C1 segment of cervical spinal cord (tissue), 14 donors: ENCODE data around the gene RGS9.
"Not testable (repeated sequence)": the region's sequence is repeated elsewhere in the genome, so short reads cannot be mapped to it uniquely, and the experiment has no call there.

ENCODE experiments used
- DNase-seq, 14 donors: peaks; one replicate each; lab custom pipeline; 2025; lab: John Stamatoyannopoulos, UW

The RGS9 gene

DNA sequence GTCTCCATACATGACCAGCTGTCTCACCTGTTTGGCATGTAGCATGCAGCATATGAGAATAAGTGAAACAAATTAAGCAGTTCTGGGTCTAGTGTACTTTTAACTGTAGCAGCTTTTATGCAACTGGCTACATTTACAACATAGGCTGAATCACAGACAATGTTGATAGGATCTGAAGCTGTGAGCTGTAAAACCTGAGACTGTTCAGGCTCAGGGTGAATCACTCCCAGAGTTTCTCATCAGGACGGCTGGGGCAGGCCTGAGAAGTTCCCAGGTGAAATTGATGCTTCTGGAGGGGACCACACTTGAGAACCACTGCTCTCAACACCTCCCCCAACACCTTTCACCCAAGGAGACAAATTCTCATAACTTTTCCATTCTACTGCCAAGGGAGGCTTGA, 70.3 kb downstream of the RGS9 start:
- DNase-seq = not testable (repeated sequence)

DNA sequence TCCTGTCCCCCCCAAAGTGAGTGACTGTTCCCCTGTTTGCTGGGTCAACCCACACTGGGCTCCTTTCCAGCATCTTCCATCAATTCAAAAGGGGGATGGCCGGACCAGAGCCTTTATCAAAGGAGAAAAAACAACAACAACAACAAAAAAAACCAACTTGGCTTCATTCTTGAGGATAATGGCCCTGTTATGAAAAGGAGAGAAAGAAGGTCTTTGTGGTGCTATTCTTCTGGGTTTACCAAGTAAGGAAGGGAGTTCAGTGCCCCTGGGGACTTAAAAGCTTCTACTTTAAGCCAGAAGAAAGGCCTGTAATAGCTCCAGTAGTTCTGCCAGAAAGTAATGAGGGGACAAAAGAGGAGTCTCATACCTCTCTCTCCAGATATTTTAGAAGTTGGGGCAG, 71.5 kb downstream of the RGS9 start:
- DNase-seq = peak in 1 of 14 donors; percentile 6

DNA sequence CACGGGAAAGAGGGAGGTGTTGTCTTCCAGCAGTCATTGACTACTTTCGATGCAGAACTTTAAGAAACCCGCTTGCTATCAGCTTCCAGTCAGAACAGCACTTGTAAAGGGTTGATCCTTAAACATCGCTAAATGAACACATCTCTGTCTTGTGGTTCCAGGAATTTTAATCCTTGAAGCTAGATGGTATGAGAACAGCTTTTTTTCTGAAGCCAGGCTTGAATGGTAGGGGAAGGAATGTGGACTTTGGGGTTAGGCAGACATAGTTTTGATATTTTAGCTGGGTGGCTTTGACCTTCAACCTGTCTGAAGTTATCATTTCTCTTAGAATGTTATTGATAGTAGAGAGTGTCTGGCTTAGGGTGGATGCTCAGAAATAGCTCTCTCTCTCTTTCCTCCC, 81.1 kb downstream of the RGS9 start:
- DNase-seq = no peak

DNA sequence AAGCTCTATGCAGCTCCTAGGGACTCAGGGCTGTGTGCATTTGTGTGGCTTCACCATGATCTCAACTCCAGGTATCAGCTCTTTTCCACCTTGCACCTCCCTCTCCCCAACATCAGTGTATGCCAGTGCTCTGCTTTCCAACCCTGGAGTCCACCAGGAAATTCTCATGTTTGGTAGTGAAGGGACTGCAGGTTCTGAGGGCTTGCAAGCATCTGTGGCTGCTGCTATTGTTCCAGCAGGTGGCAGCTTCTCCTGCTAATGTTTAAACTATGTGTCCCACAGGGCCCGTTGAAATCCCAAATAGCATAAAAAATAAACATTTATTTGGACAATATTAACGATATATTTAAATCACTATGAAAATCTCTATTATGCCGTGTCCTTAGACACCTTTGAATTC, 82.0 kb downstream of the RGS9 start:
- no peak for DNase-seq

DNA sequence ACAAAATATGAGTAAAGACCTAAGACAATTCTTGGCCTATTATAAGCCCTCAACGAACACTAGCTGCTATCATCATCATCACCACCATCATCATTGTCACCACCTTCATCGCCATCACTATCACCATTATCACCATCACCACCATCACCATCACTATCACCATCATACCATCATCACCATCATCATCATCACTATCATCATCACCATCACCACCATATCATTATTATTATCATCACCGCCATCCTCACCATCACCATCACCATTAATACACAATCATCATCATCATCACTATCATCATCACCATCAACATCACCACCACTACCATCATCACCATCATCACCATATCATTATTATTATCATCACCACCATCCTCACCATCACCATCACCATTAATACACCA, 82.5 kb downstream of the RGS9 start:
- DNase-seq = no peak

DNA sequence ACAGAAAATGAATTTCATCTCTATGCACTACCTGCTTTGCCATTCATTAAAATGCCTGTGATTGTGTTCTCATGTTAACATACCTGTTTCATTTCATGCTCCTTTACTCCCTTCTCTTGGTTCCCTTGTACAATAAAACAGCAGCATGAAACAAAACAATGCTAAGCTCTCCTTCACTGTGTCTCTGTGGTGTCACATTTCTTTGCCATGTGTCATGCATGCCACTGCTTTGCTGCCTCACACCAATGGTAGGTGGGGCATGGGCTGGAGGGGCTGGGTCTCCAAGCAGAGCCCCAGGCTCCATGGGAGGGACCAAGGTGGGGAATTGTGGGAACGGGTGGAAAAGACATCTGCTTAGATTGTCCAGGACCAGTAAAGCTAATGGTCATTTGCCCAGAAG, 83.6 kb downstream of the RGS9 start:
- no peak for DNase-seq

DNA sequence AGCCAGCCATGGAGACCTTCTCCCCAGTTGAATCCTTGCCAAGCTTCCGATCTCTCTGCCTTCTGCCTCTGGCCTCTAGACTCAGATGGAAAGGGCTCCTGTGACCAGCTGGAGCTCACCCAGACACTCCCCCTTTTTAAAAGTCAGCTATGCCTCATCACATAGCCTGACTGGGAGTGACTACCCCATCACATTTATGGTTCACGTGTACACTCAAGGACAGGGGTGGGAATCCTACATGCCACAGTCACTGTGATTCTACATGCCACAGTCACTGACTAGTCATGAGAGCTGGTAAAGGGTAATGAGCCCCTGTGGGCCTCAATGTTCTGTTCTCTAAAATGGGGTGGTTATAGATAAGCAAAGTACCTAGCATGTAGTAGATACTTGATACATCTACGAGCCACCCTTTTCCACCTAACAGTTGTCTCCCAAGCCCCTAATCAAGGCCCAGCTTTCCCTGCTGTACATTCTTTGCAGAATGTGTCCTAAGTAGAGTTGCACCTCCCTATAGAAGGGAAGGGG, 85.1 kb downstream of the RGS9 start:
- DNase-seq = no peak

DNA sequence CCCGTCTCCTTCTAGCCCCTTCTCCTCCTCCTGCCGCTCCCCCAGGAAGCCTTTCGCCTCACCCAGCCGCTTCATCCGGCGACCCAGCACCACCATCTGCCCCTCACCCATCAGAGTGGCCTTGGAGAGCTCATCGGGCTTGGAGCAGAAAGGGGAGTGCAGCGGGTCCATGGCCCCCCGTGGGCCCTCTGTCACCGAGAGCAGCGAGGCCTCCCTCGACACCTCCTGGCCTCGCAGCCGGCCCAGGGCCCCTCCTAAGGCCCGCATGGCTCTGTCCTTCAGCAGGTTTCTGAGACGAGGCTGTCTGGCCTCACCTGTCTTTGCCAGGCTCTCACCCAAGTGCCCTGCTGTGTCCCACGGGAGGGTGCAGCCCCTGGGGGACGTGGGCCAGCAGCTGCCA, 87.9 kb downstream of the RGS9 start:
- no peak for DNase-seq

DNA sequence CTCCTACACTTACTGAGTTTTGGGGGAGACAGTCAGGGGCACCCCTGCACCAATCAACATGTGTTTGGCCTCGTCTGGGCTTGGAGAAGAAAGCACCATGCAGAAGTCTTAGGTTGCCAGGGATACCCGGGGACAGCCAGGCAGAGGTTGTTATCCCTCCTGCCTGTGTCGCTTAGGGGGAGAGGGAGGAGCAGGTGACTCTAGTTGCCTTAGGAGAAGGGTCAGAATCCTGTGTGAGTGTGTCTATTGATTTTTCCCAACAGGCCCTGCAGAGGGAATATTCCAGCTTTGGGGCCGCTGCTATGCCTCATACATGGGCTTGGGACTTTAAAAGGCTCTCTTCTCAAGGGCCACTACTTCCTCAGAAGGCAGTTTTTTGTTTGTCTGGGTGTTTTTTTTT, 89.1 kb downstream of the RGS9 start:
- DNase-seq = no peak

DNA sequence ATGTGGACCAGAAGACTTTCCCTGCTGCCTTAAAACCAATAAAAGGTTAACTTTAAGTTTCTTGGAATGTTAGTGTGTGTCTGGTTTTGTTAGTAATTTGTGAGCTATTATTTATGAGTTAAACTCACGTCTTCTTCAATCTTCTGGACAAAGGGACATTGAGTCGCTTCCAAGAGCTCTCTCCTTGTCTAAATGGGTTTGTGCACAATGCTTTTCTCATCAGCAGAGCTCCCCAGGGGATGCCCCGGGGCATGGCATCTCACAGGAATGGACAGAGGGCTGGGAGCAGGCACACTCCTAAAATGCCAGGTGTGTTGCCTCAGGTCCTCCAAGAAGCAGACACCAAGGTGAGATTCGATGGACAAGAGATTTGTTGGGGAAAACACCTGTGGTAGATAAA, 90.5 kb downstream of the RGS9 start:
- DNase-seq = no peak

DNA sequence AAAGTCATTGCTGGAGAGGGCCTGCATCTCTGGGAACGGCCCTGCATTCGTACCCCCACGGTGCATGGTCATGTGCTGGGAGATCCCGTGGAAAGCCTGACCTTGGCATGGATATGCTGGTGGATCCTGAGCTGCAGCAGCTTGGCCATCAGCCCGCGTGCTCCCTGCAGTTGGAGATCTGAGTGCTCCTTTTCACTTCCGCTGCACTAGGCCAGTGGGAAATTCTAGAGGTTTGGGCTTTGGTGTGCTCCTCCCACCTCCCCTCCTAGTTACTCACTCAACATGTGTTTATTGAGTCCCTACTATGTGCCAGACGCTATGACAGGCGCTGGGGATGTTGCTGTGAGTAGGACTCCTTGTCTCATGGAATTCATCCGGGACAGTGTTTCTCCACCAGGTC, 91.1 kb downstream of the RGS9 start:
- DNase-seq = no peak

DNA sequence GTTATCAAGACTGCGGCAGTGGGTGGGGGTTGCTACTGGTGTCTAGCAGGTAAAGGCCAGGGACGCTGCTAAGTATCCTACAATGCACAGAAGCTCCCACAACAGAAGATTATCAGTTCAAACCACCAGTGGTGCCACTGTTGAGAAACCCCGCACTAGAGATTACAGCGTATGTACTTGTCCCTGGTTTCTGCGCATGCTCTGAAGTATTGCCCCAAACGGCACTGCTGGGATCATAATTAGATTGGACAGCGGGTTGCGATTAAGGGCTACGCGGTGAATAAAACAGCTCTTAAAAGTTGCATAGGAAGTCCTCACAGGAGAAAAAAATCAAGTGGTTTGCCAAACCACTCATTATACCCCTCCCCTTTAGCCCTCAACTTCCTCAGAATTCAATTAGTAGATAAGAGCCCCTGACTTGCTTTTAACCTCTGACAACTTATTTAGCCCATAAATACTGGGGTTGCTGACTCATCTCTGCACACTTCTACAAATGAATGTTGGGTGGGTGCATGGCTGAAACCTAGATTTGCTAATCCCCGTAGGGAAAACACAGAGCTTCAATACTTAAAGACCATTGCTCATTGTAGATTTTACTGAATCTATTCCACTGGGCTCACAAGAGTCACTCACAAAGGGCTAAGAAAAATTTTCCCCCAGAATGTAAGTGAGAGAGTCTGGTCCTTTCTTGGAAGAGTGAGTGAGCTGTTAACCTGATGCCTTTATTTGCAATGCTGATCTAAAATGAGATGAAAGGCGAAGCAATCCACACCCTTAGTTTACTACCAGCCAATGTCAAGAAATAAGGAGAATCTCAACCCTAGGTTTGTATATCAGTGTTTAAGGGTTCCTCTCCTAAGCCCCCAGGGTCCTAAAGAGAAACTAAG, 91.8 kb downstream of the RGS9 start:
- no peak for DNase-seq

DNA sequence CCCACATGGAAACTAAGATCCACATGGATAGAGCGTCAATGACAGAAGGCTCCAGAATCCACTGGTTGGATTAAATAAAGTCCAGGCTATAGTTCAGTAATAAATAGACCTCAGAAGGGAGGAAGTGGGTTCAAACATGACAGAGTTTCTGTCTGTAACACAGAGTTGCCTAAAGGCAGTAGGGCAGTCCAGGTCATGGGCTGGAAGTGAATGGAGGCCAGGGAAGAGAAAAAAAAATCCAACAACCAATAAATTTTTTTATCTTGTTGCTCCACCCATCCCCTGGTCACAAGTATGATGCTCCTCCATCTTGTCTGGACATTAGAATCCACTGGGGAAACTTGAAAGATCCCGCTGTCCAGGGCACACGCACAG, 92.4 kb downstream of the RGS9 start:
- no peak for DNase-seq

DNA sequence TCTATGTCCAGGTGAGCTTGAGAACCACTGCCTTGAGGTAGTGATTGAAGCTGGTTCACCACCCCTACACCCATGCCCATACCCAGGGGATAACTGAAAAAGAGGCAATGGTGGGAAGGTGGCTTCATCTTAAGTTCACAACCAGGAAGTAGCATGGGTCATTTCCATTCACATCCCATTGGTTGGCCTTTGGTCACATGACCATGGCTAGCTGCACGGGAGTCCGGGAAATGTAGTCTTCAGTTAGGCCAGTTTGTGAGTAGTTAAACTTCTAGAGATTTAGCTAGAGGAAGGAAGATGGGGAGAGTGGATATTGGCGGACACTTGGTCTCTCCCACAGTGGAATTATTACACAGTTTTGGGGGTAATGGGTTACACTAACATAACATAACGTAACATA, 92.9 kb downstream of the RGS9 start:
- DNase-seq = no peak

DNA sequence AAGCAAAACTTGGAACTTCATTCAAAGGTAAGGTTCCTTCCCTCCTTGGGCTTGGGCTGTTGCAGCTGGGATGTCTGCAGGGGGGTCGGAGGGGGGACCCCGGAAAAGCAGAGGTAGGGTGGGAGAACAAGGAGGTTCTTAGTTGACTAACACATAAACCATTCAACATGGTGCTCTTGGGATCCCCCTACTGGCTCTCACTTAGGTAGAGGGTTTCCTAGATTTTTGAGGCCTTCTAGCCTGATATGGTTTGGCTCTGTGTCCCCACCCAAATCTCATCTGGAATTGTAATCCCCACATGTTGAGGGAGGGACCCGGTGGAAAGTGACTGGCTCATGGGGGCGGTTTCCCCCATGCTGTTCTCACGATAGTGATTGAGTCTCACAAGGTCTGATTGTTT, 93.9 kb downstream of the RGS9 start:
- DNase-seq = no peak

DNA sequence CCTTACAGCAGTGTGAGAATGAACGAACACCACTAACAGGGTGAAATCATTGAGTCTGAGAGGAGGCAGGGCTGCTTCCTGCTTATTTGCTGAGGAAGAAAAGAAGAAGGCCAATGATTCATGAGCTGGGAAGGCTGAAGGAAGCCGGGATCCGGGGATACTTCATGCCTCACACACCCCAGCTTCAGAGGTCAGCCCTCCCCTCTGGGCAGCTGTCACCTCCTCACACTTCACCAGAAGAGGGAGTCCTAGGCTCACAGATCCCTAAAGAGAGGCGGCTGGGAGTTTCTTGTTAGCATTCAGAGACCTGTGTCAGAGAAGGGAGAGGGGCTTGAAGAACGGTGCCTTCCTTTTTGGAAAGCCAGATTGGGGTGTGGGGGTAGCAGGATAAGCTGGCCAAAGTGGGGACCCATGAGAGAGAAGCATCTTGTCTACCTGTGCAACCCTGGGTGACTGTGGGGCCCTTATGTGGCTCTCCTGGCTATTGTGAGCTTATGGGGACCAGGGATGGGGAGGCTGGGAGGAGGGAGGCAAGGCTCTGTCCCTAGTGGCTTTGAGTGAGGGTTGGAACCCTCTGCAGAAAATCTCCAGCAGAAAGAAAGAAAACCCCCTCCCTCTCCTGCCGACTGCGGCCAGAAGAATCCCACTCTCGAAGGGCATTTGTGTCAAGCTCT, 94.6 kb downstream of the RGS9 start:
- DNase-seq = peak in 8 of 14 donors; percentile 2 to 23 (median 10)

DNA sequence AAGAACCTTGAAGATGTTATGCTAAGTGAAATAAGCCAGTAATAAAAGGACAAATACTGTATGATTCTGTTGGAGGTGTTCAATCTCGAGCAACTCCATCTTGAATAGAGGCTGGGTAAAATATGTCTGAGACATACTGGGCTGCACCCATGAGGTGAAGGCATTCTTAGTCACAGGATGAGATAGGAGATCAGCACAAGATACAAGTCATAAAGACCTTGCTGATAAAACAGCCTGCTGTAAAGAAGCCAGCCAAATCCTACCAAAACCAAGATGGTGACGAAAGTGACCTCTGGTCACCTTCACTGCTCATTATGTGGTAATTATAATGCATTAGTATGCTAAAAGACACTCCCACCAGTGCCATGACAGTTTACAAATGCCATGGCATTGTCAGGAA, 98.1 kb downstream of the RGS9 start:
- no peak for DNase-seq

DNA sequence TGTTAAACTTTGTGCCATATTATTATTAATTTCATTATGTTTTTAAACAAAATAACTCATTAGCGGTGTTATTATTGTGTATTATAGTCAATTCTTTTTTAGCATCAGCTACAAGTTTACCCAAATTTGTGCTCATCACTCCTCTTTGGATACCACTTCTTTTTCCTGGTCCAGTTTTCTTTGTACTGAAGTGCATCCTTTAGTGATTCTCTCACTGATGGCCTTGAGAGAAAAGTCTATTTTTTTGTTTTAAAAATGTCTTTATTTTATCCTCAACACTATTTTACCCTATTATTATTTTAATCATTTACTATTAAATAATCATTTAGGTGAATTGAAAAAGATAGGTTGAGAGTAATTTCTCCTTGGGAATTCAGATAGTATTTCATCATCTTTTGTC, 99.2 kb downstream of the RGS9 start:
- no peak for DNase-seq

DNA sequence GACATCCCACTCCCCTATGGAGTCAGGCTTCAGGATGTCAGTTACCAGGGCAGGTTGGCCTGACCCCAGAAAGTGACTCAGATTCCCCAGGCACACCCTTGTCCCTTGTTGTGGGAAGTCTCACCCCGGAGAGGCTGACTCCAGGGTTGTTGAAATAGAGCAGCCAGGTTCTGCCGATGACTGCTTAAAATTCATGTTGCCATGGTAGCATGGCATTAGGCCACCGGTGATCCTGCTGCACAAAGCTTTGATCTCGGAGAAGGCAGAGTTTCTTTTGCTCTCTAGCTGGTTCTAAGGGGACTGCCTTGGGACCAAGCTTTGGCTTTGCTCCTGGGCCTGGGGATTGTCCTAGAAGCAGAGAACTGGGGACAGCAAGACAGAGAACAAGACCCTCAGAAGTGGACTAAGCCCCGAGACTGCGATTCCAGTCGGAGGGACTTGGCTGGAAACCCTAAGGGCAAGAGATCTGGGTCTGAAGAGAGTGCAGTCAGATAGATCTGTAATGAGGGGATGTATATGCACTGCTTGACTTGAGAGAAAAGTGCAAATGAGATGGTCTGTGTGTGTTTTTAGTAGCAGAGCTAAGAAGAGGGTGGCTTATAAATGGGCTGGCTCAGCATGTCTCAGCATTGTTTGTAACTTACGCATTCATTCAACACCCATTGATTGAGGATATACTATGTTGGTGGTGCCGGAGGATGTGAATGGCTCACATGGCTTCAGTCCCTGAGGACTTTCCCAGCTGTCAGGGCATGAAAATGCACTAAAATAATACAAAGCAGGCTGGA, 106.9 kb downstream of the RGS9 start:
- DNase-seq = peak in 5 of 14 donors; percentile 9 to 68 (median 18)

DNA sequence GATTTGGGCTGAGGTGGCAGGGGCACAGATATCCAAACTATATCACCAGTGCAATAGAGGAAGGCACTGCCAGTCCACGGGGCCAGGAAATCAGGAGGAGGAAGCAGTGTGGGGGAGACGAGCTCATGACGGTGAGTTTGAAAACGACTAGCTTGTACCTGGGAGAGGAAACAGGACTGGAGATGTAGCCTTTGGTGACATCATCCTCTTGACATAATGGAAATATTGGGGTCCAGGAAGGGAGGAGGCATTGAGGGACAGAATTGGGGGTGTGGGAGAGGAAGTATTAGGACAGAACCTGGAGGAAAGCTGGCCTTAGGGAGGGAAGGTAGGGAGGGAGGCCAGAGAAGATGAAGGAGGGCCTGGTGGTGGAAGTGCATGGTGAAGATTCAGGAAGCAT, 109.1 kb downstream of the RGS9 start:
- no peak for DNase-seq

DNA sequence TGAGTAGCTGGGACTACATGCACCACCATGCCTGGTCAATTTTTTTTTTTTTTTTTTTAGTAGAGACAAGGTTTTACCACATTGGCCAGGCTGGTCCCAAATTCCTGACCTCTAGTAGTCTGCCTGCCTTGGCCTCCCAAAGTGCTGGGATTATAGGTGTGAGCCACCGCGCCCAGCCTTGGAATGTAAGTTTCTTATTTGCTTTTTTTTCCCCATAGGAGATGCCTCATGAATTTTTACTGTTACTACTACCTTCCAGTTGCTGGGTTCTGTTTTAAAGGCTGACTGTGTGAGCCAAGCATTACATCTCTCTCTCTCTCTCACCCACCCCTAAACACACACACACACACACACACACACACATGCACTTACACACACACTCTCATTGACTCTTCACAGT, 112.6 kb downstream of the RGS9 start:
- DNase-seq = no peak

DNA sequence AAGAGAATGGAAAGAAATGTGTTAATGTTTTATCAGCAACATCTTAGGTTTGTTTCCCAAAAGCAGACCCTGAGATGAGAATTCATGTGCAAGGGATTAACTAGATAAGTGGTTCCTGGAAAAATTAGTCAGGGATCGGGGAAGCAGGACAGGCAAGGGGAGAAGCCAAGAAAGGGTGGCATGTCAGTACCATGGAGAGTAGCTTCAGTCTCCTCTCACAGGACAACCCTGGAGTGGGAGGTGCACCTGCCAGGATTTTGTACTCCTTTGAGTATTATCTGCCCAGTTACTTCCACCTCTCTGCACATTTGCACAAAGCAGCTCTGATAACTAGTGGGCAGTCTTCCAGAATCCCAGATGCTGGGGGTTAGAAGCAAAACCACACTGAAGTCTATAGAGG, 117.0 kb downstream of the RGS9 start:
- no peak for DNase-seq
